Stromal cell of bone marrow (primary cell): ENCODE results near the gene ASTN1.
A peak's percentile ranks its signal among the peaks of the same experiment; 100 is the strongest.

ENCODE experiments used
- DNase-seq: peaks from one replicate; pipeline ENCODE4 v3.0.0-alpha.2; 2012; ENCODE audit warnings: low read depth

ASTN1 gene

GRCh38 chr1:177164380-177165068, at the start of gene ASTN1:
Gene ASTN1, minus strand, starts transcription at chr1:177164712. Its CDS starts 36 bp downstream, at chr1:177164676.
- no peak for DNase-seq

GRCh38 chr1:177211231-177211630, 46.7 kb upstream of the ASTN1 start:
- DNase-seq, result no peak

- no peak for DNase-seq
Measured at GRCh38 chr1:177210071-177210470, 45.6 kb upstream of the ASTN1 start.

GRCh38 chr1:177209357-177209756, 44.8 kb upstream of the ASTN1 start:
- peak; percentile 99 for DNase-seq

- DNase-seq, result no peak
Measured at GRCh38 chr1:177208920-177209319, 44.4 kb upstream of the ASTN1 start.

- no peak for DNase-seq
Measured at GRCh38 chr1:177206831-177207355, 42.4 kb upstream of the ASTN1 start.

GRCh38 chr1:177200290-177200689, 35.8 kb upstream of the ASTN1 start:
- DNase-seq, result no peak

GRCh38 chr1:177198243-177198642, 33.7 kb upstream of the ASTN1 start:
- no peak for DNase-seq

GRCh38 chr1:177190308-177190970, 25.9 kb upstream of the ASTN1 start:
- no peak for DNase-seq

GRCh38 chr1:177186639-177187038, 22.1 kb upstream of the ASTN1 start:
- no peak for DNase-seq

- no peak for DNase-seq
Measured at GRCh38 chr1:177185209-177185608, 20.7 kb upstream of the ASTN1 start.

GRCh38 chr1:177183836-177184235, 19.3 kb upstream of the ASTN1 start:
- DNase-seq, result no peak

- DNase-seq, result no peak
Measured at GRCh38 chr1:177181631-177182291, 17.2 kb upstream of the ASTN1 start.

GRCh38 chr1:177181280-177181630, 16.7 kb upstream of the ASTN1 start:
- no peak for DNase-seq

GRCh38 chr1:177174921-177175634, 10.6 kb upstream of the ASTN1 start:
- no peak for DNase-seq

- no peak for DNase-seq
Measured at GRCh38 chr1:177173976-177174375, 9.5 kb upstream of the ASTN1 start.

GRCh38 chr1:177172866-177173265, 8.4 kb upstream of the ASTN1 start:
- no peak for DNase-seq

GRCh38 chr1:177172272-177172671, 7.8 kb upstream of the ASTN1 start:
- DNase-seq, result no peak

GRCh38 chr1:177171536-177172123, 7.1 kb upstream of the ASTN1 start:
- DNase-seq, result no peak

- no peak for DNase-seq
Measured at GRCh38 chr1:177170756-177171535, 6.4 kb upstream of the ASTN1 start, which contains the start of gene BRINP2. Gene BRINP2, plus strand, starts transcription at chr1:177170958. Its CDS starts 58,919 bp downstream, at chr1:177229877.

- no peak for DNase-seq
Measured at GRCh38 chr1:177165069-177165439, 542 bp upstream of the ASTN1 start.
